ENCODE results near the gene JCAD.
"Not testable (repeated sequence)": the region's sequence is repeated elsewhere in the genome, so short reads cannot be mapped to it uniquely, and the experiment has no call there.

JCAD gene

GRCh38 chr10:30025428-30025827, 34.0 kb downstream of the JCAD start:
- not testable (repeated sequence) for DNase-seq (ENCODE audit: low read depth)

DNA sequence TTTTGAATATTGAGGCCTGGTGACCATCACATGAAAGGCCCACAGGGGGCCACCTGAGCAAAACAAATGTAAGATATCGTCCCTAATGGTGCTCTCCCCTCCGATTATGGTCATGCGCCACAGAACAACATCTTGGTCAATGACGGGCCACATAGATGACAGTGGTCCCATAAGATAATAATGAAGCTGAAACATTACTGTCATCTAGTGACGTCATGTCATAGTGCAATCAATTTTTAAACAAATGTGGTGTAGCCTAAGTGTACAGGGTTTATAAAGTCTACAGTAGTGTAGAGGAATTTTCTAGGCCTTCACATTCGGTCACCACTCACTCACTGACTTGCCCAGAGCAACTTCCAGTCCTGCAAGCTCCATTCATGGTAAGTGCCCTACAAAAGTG, 36.8 kb downstream of the JCAD start:
- no peak for DNase-seq (ENCODE audit: low read depth)

GRCh38 chr10:30019468-30019867, 39.9 kb downstream of the JCAD start:
- DNase-seq (ENCODE audit: low read depth) = no peak

- no peak for DNase-seq (ENCODE audit: low read depth)
These were observed 40.9 kb downstream of the JCAD start for GRCh38 chr10:30018496-30018895.

DNA sequence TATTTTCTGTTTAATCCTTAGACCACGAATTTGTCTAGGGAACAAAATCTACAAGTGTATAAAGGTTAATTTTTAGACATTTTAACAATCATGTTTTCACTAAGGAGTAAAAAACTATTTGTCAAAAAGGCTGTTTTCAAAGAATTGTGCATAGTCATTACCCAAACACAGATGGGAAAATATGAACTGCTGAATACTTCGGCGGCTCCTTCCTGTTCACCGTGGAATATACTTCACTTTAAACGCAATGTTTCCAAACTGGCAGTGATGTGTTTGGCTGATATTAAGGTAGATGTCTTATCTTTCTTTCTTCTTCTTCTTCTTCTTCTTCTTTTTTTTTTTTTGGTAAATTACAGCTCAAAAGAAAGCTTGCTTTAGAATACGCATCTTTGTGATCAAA, 41.4 kb downstream of the JCAD start:
- DNase-seq (ENCODE audit: low read depth) = no peak

- DNase-seq (ENCODE audit: low read depth) = no peak
These were observed 41.8 kb downstream of the JCAD start for GRCh38 chr10:30017556-30017955.

- DNase-seq (ENCODE audit: low read depth) = no peak
These were observed 44.9 kb downstream of the JCAD start for GRCh38 chr10:30014511-30014910.

DNA sequence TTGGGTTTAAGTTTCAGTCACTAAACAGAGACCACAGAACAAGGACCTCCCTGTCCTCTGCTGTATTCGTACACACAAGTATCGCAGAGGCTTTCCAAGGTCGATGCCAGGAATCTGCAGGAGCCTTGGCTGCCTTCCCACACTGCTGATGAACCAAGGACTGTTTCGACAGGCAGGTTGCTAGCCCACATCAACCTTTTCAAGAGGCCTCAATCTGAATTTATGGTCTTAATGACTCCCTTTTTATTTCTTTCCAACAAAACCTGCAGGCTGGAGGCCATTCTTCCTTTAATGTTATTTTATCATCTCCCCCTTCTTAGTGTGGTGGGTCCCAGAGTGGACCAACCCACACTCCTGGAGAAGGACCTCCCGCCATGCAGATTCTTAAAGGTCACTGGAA, 45.6 kb downstream of the JCAD start:
- DNase-seq (ENCODE audit: low read depth) = no peak

- DNase-seq (ENCODE audit: low read depth) = no peak
These were observed 47.3 kb downstream of the JCAD start for GRCh38 chr10:30011956-30012647.

GRCh38 chr10:30011396-30011795, 48.0 kb downstream of the JCAD start:
- no peak for DNase-seq (ENCODE audit: low read depth)

- DNase-seq (ENCODE audit: low read depth) = no peak
These were observed 52.0 kb downstream of the JCAD start for GRCh38 chr10:30007406-30007805.

DNA sequence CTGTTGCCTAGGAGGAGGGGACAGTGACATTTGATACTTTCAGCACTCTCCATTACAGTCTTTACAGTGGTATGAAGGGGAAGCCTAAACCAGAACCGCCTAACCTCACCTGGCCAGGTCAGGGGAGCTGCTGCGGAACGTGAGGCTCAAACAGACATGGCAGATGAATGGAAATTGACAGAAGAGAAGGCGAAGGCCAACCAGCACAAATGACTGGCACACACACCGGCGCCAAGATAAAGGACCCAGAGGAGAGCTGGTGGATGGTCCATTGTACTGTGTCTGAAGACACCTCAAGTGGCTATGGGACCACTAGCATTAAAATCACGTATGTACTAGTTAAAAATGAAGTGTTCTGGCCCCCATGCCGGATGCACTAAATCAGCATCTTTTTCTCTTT, 53.0 kb downstream of the JCAD start:
- DNase-seq (ENCODE audit: low read depth) = no peak

DNA sequence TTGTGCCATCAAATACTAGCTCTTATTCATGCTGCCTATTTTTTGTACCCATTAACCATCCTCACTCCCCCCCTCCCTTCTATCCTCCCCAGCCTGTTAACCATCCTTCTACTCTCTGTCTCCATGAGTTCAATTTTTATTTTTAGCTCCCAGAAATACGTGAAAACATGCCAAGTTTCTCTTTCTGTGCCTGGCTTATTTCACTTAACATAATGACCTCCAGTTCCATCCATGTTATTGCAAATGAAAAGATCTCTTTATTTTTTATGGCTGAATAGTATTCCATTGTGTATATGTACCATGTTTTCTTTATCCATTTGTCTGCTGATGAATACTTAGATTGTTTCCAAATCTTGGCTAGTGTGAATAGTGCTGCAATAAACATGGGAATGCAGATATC, 54.3 kb downstream of the JCAD start:
- DNase-seq (ENCODE audit: low read depth) = not testable (repeated sequence)

- peak; percentile 22 for DNase-seq (ENCODE audit: low read depth)
These were observed 56.7 kb downstream of the JCAD start for GRCh38 chr10:30002426-30003266.

DNA sequence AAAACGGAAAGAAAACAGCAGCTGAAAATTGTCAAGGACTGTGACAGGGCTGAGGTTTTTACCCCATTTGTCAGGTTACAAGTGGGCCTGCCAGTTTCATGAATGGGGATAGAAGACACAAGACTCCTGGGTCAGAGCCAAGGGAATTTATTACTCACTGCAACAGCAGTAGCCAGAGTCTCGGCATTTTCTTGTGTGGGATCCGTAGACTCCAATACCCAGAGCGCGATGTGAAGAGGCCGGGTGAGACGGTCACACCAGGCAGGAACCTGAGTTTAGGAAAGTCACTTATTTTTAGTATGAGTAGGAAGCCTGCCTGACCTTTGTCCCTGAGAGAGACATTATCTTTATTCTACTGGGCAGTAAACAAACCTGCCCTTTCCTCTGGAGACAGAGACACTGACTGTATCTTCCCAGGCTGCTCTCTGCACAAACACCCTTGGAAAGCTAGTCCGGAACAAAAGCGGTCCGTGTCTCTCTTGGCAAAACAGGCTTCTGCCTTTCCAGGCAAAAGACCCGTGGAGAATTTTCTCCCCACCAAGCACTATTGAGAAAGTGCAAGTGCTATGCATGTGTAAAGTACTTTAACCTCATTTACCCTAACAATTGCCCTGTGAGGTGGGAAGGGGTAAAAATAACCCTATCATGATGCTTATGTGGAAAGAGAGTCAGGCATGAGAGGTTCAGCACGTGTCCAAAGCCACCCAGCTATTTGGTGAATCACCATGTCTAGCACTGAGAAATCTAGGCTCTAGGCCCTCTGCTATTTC, 58.4 kb downstream of the JCAD start:
- no peak for DNase-seq (ENCODE audit: low read depth)

- peak; percentile 32 for DNase-seq (ENCODE audit: low read depth)
These were observed 61.1 kb downstream of the JCAD start for GRCh38 chr10:29998142-29998808.

DNA sequence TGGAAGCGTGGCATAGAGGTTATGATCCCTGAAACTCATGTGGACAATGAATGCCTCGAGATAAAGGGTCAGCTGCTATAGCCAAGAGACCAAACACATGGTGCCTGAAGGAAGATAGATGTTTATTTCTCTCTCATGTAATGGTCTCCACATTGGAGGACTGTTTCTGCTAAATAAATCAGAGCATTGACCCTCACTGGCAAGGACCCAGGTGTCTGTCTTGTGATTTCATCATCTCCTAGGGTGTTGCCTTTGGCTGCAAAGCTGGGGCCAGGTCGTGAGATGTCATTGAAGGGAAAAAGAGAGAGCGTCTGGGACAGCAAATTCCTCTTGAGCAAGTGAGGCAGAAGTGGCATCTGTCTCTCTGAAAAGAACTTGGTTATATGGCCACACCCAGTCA, 64.6 kb downstream of the JCAD start:
- DNase-seq (ENCODE audit: low read depth) = no peak

GRCh38 chr10:29993319-29993915, 66.0 kb downstream of the JCAD start:
- no peak for DNase-seq (ENCODE audit: low read depth)

GRCh38 chr10:29992914-29993313, 66.5 kb downstream of the JCAD start:
- no peak for DNase-seq (ENCODE audit: low read depth)

DNA sequence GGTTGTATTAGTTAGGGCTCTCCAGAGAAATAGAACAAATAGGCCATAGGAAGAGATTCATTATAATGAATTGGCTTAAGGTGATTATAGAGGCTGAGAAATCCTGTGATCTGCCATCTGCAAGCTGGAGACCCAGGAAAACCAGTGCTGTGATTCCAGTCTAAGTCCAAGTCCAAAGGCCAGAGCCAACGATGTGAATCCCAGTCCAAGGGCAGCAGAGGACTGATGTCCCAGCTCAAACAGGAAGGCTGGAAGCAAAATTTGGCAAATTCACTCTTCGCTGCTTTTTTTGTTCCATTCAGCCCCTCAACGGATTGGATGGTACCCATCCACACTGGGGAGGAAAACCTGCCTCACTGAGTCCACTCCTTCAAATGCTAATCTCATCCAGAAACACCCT, 68.0 kb downstream of the JCAD start:
- DNase-seq (ENCODE audit: low read depth) = no peak

DNA sequence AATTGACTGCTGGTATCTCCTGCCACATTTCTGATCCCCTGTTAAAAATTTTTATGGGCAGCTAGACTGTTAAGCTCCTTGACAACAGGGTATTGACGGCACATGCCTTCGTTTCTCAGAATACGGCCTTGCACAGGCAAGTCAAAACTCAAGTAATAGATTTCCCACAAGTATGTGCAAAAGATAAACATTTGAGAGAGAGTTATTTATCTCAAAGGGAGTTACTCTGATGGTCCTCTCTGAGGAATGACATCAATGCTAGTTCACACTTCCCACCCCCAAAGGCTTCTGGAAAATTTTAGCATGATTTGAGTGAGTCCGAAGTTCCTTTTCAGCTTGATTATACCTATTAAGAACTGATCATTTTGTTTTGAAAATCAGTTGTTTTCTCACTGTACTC, 71.9 kb downstream of the JCAD start:
- no peak for DNase-seq (ENCODE audit: low read depth)

All from stimulated activated CD8-positive, alpha-beta memory T cell treated with anti-CD3 and anti-CD28 coated beads, Interleukin-15, amount 100 ng/mL, for 24 hours (primary cell).